Mucosa of gallbladder (tissue), 1 donor: ENCODE measurements around the gene KRTAP16-1. TPM values are rescaled to one million over a fixed set of nuclear protein-coding genes. Genes with fewer than 3 reads are reported as not detected.

Experiments
- DNase-seq: peaks from one replicate; pipeline ENCODE4 v3.0.0-alpha.2; 2020; ENCODE audit warnings: low spot score
- total RNA-seq: library from RNA; stranded (reverse); gene quantifications from one replicate; pipeline ENCODE4 v1.2.1, GENCODE V29; 2021
- donor health status: DM: no; HTN: no; CAD: no.

Gene KRTAP16-1
- total RNA-seq, 1 donor from 2014 or later: not detected

- DNase-seq: no peak
These were observed 22.5 kb upstream of the KRTAP16-1 start for GRCh38 chr17:41331606-41332005.

GRCh38 chr17:41329279-41329948 lies 20.3 kb upstream of the KRTAP16-1 start:
- DNase-seq: peak; percentile 50

GRCh38 chr17:41328207-41328606 lies 19.1 kb upstream of the KRTAP16-1 start:
- DNase-seq: no peak

GRCh38 chr17:41327411-41328120 lies 18.5 kb upstream of the KRTAP16-1 start:
- no peak for DNase-seq

GRCh38 chr17:41326173-41327145 lies 17.4 kb upstream of the KRTAP16-1 start:
- no peak for DNase-seq

GRCh38 chr17:41325611-41326010 lies 16.5 kb upstream of the KRTAP16-1 start:
- DNase-seq: no peak

GRCh38 chr17:41325126-41325525 lies 16.0 kb upstream of the KRTAP16-1 start:
- DNase-seq: no peak

- DNase-seq: no peak
These were observed 15.3 kb upstream of the KRTAP16-1 start for GRCh38 chr17:41324180-41325075.

- no peak for DNase-seq
These were observed 14.1 kb upstream of the KRTAP16-1 start for GRCh38 chr17:41322903-41323895.

- no peak for DNase-seq
These were observed 13.2 kb upstream of the KRTAP16-1 start for GRCh38 chr17:41322094-41322902.

GRCh38 chr17:41318231-41318630 lies 9.1 kb upstream of the KRTAP16-1 start:
- DNase-seq: no peak

GRCh38 chr17:41315814-41316445 lies 6.8 kb upstream of the KRTAP16-1 start:
- no peak for DNase-seq

GRCh38 chr17:41315204-41315794 lies 6.2 kb upstream of the KRTAP16-1 start, which contains the start of gene KRTAP17-1:
TSS of gene KRTAP17-1 (minus strand) at chr17:41315710. CDS start at chr17:41315650, 60 bp downstream.
- DNase-seq: no peak

- no peak for DNase-seq
These were observed 2.0 kb upstream of the KRTAP16-1 start for GRCh38 chr17:41311111-41311510.

GRCh38 chr17:41308251-41308917 lies 725 bp downstream of the KRTAP16-1 start:
- peak; percentile 21 for DNase-seq

- no peak for DNase-seq
These were observed 1.5 kb downstream of the KRTAP16-1 start for GRCh38 chr17:41307647-41308046.

GRCh38 chr17:41304091-41304490 lies 5.0 kb downstream of the KRTAP16-1 start:
- DNase-seq: no peak
